Measurements from ENCODE around the gene PSMC1. TPM values are rescaled to one million over a fixed set of nuclear protein-coding genes. Genes with fewer than 3 reads are reported as not detected.

Gene PSMC1
- total and polyA plus RNA-seq, 2 of the 4 experiments (the other 2 are of a cell fraction): 181 to 194 TPM

DNA sequence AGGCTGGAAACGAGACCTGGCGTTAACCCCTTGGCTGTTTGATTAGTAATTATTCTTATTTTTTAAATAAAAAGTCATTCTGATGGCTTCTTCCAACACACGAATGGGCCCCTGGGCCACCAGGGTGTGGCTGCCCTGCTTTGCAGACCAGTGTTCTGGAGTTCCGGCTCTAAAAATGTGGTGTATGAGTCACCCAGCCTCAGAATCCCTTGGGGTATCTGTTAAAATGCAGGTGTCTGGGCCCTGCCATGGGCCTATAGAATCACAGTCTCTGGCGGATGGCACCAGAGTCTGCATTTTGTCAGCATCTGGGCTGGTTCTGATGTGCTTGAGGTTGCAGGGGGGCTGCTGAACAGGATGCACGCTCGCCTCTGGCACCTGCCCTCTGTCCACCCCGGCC, 2.5 kb upstream of the PSMC1 start:
- Histone ChIP-seq H3K18ac (ENCODE audit: low read depth, low read length) (no peak overlapping the region), H3K36me3 (ENCODE audit: control insufficient read depth, insufficient read depth, low read length) (no peaks in the 10 kb centered on the region), H3K79me1 (ENCODE audit: low read depth in 1 of 2, low read length in 2 of 2) (peaks cover 6 to 18% of the 10 kb centered on the region in 2 experiments; a peak in 3 of 4 replicates), H3K9me3 (ENCODE audit: control insufficient read depth, insufficient read depth, low read length) (no peaks in the 10 kb centered on the region), H3K4me1 (ENCODE audit: control insufficient read depth, insufficient read depth, low read length) (peaks cover 2% of the 10 kb centered on the region; the same call in 1 of the 2 replicates), H3K23ac (ENCODE audit: low read depth, low read length) (no peak overlapping the region), H3K4me3 (ENCODE audit: insufficient read depth, low read depth, low read length) (no peak overlapping the region), H4K8ac (ENCODE audit: low read depth in 2 of 2, low read length in 2 of 2) (no peak overlapping the region), H3K4ac (ENCODE audit: low read depth, low read length) (no peak overlapping the region), H3K56ac (ENCODE audit: extremely low read depth, insufficient read depth, low read length) (no peak overlapping the region), H3K27ac (ENCODE audit: insufficient read depth, low read length) (no peak overlapping the region), H2BK5ac (ENCODE audit: low read depth, low read length, poor library complexity, severe bottlenecking) (no peak overlapping the region), H2BK15ac (ENCODE audit: low read depth, low read length) (no peak overlapping the region), H2AK9ac (replicated peaks; ENCODE audit: low read depth, low read length, poor library complexity) (no peak overlapping the region), H3K4me2 (ENCODE audit: low read depth, low read length) (no peak overlapping the region), H4K20me1 (ENCODE audit: insufficient read depth, low read length) (peaks cover 14% of the 10 kb centered on the region; the same call in 1 of the 2 replicates), H2AK5ac (ENCODE audit: low read depth, low read length) (no peak overlapping the region), H4K91ac (ENCODE audit: insufficient read depth, low read depth, low read length) (no peak overlapping the region), H3K27me3 (ENCODE audit: control insufficient read depth, insufficient read depth, low read length) (no peaks in the 10 kb centered on the region; the same call in 1 of the 2 replicates), H3K9ac (ENCODE audit: low read depth, low read length) (no peak overlapping the region), H4K5ac (ENCODE audit: low read depth, low read length) (no peak overlapping the region), H3K14ac (replicated peaks; ENCODE audit: low read depth, low read length) (no peak overlapping the region), H3K9me1 (ENCODE audit: insufficient read depth, low read length) (no peaks in the 10 kb centered on the region), H2BK20ac (ENCODE audit: low read depth, low read length) (no peak overlapping the region), H2BK120ac (ENCODE audit: low read depth, low read length) (no peak overlapping the region), H2AFZ (replicated peaks; ENCODE audit: low read length, poor library complexity) (no peak overlapping the region)
- DNase-seq: no peak
- ChIA-PET CTCF (no interaction called here), POLR2A (ENCODE audit: unreplicated experiment) (no interaction called here)
- intact Hi-C loops (cut with micrococcal nuclease): no loop called here
- in situ Hi-C loops (cut with MboI; ENCODE audit: low sequenced_read_pairs): no loop called here
- ATAC-seq (ENCODE audit: low read depth): no peak
- WGBS, 2 experiments (ENCODE audit: extremely low coverage in 2 of 2, insufficient read length in 1 of 2): 80% methylated on average over 2 of the region's 8 CpGs; no CpG with 5 or more reads in 1 of the 2 experiments
- BruUV-seq (replicated peaks): no TSS peak
- dilution Hi-C loops (cut with HindIII; ENCODE audit: low sequenced_read_pairs, unreplicated experiment): no loop called here
- TF ChIP-seq RFX5 (IDR thresholded peaks at IDR 0.05; ENCODE audit: low read depth, low read length) (no peak), CHD1 (IDR thresholded peaks at IDR 0.05; ENCODE audit: low read depth, low read length) (no peak), RAD21 (IDR thresholded peaks at IDR 0.05; ENCODE audit: low read length) (no peak), MAFK (IDR thresholded peaks at IDR 0.05; ENCODE audit: low read depth, low read length) (no peak), MXI1 (IDR thresholded peaks at IDR 0.05; ENCODE audit: borderline replicate concordance, low read depth, low read length) (no peak), POLR2A (IDR thresholded peaks at IDR 0.05; ENCODE audit: low read depth, low read length) (no peak), BHLHE40 (IDR thresholded peaks at IDR 0.05; ENCODE audit: low read depth, low read length) (no peak), SMC3 (IDR thresholded peaks at IDR 0.05; ENCODE audit: low read depth, low read length) (no peak), FOS (IDR thresholded peaks at IDR 0.05; ENCODE audit: low read depth, low read length) (no peak)
- TF ChIP-seq, protein P1, sequence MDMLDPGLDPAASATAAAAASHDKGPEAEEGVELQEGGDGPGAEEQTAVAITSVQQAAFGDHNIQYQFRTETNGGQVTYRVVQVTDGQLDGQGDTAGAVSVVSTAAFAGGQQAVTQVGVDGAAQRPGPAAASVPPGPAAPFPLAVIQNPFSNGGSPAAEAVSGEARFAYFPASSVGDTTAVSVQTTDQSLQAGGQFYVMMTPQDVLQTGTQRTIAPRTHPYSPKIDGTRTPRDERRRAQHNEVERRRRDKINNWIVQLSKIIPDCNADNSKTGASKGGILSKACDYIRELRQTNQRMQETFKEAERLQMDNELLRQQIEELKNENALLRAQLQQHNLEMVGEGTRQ (IDR thresholded peaks at IDR 0.05; ENCODE audit: low read depth, low read length): no peak
- TF ChIP-seq, protein P2, sequence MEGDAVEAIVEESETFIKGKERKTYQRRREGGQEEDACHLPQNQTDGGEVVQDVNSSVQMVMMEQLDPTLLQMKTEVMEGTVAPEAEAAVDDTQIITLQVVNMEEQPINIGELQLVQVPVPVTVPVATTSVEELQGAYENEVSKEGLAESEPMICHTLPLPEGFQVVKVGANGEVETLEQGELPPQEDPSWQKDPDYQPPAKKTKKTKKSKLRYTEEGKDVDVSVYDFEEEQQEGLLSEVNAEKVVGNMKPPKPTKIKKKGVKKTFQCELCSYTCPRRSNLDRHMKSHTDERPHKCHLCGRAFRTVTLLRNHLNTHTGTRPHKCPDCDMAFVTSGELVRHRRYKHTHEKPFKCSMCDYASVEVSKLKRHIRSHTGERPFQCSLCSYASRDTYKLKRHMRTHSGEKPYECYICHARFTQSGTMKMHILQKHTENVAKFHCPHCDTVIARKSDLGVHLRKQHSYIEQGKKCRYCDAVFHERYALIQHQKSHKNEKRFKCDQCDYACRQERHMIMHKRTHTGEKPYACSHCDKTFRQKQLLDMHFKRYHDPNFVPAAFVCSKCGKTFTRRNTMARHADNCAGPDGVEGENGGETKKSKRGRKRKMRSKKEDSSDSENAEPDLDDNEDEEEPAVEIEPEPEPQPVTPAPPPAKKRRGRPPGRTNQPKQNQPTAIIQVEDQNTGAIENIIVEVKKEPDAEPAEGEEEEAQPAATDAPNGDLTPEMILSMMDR (conservative IDR thresholded peaks at IDR 0.05; ENCODE audit: low read depth, low read length): no peak

All from IMR-90 (cell line).